IPS-11a (cell line): ENCODE data around the gene SFXN4.
"Not testable (repeated sequence)": the region's sequence is repeated elsewhere in the genome, so short reads cannot be mapped to it uniquely, and the experiment has no call there.

Experiments
- H3K4me3 ChIP-seq: one replicate; pipeline ENCODE4 v1.5.1; 2013; ENCODE audit warnings: low read depth, low read length, control low read depth

Gene SFXN4

GRCh38 chr10:119149157-119149556 is 16.4 kb downstream of the SFXN4 start:
- no peak overlapping the region for H3K4me3 ChIP-seq

GRCh38 chr10:119143657-119144056 is 21.9 kb downstream of the SFXN4 start:
- H3K4me3 ChIP-seq = no peak overlapping the region

GRCh38 chr10:119140603-119141245 is 24.8 kb downstream of the SFXN4 start:
- no peak overlapping the region for H3K4me3 ChIP-seq

GRCh38 chr10:119139464-119140067 is 25.9 kb downstream of the SFXN4 start:
- no peak overlapping the region for H3K4me3 ChIP-seq

- H3K4me3 ChIP-seq = no peak overlapping the region
Measured at GRCh38 chr10:119138346-119139306, 26.9 kb downstream of the SFXN4 start.

- H3K4me3 ChIP-seq = not testable (repeated sequence)
Measured at GRCh38 chr10:119137878-119138277, 27.6 kb downstream of the SFXN4 start.

- H3K4me3 ChIP-seq = no peak overlapping the region
Measured at GRCh38 chr10:119136084-119136483, 29.4 kb downstream of the SFXN4 start.

GRCh38 chr10:119135513-119135881 is 30.0 kb downstream of the SFXN4 start:
- H3K4me3 ChIP-seq = no peak overlapping the region

GRCh38 chr10:119133949-119134348 is 31.6 kb downstream of the SFXN4 start:
- H3K4me3 ChIP-seq = no peak overlapping the region

GRCh38 chr10:119132521-119133345 is 32.8 kb downstream of the SFXN4 start:
- H3K4me3 ChIP-seq = no peak overlapping the region

- H3K4me3 ChIP-seq = no peak overlapping the region
Measured at GRCh38 chr10:119131512-119132240, 33.8 kb downstream of the SFXN4 start.

GRCh38 chr10:119129721-119130120 is 35.8 kb downstream of the SFXN4 start:
- H3K4me3 ChIP-seq = no peak overlapping the region

- H3K4me3 ChIP-seq = no peak overlapping the region
Measured at GRCh38 chr10:119125942-119126341, 39.6 kb downstream of the SFXN4 start.

GRCh38 chr10:119120875-119121274 is 44.6 kb downstream of the SFXN4 start:
- H3K4me3 ChIP-seq = no peak overlapping the region

GRCh38 chr10:119120413-119120867 is 45.1 kb downstream of the SFXN4 start:
- H3K4me3 ChIP-seq = no peak overlapping the region

GRCh38 chr10:119119400-119119799 is 46.1 kb downstream of the SFXN4 start:
- no peak overlapping the region for H3K4me3 ChIP-seq

- no peak overlapping the region for H3K4me3 ChIP-seq
Measured at GRCh38 chr10:119118231-119118630, 47.3 kb downstream of the SFXN4 start.

- H3K4me3 ChIP-seq = no peak overlapping the region
Measured at GRCh38 chr10:119116326-119116951, 49.1 kb downstream of the SFXN4 start.

GRCh38 chr10:119115926-119116325 is 49.6 kb downstream of the SFXN4 start:
- H3K4me3 ChIP-seq = no peak overlapping the region
